Measurements from ENCODE around the gene YJEFN3.
A peak's percentile ranks its signal among the peaks of the same experiment; 100 is the strongest.

The YJEFN3 gene

DNA sequence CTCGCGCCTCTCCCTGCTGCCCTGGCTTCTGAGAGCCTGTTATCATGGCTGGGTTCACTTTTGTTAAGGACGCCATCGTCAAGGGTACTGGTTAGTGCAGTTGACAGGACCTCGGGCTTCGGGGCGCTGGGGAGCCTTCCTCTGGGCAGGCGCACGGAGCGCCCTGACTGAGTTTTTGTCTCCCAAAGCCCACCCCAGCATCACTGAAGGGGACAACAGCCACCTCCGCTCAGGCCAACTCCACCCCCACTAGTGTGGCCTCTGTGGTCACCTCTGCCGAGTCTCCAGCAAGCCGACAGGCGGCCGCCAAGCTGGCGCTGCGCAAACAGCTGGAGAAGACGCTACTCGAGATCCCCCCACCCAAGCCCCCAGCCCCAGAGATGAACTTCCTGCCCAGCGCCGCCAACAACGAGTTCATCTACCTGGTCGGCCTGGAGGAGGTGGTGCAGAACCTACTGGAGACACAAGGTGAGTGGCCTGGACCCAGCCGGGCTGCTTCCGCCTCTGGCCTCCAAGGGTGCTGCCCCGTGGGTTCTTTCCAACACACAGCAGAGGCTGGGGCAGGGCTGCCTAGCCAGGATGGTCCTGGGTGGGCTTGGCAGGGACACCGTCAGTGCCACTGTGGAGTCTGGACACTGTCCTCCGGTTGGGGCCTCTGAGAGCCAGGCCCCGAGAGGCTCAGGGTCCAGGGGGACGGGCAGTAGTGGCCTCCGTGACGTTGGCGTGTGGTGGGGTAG lies 30.3 kb upstream of the YJEFN3 start:
- DNase-seq (ENCODE audit: low spot score), result no peak

DNA sequence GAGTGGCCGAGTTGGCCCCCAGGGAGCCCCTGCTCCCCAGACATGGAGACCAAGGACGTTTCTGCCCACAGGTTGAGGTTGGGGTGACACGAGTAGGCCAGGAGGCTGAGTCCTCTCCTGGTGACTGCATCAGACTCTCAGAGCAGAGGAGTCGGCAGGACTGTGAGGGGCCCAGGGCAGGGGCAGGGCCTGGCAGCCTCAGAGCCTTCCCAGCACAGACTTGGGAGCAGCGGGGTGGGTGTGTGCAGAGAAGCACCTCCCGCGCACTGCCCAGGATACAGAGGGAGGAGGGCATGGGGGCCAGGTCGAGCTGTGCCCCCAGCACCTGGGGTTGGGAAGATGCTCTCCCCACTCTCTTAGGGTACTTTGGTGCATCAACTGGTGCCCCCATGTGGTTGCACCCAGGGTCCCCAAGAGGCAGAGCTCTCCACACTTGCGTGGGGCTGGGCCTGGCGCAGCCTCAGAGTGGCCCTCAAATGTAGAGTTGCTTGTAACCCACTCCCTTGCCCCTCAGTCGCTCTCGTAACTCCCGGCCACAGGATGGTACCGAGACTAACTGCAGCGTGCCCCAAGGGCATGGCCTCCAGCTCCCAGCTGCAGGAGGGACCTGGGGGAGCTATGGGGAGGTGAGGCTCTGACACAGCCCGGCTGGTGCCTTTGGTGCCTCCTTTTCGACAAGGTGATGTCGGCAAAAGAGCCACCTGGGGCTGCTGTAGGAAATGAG lies 29.3 kb upstream of the YJEFN3 start:
- no peak for DNase-seq (ENCODE audit: low spot score)

DNA sequence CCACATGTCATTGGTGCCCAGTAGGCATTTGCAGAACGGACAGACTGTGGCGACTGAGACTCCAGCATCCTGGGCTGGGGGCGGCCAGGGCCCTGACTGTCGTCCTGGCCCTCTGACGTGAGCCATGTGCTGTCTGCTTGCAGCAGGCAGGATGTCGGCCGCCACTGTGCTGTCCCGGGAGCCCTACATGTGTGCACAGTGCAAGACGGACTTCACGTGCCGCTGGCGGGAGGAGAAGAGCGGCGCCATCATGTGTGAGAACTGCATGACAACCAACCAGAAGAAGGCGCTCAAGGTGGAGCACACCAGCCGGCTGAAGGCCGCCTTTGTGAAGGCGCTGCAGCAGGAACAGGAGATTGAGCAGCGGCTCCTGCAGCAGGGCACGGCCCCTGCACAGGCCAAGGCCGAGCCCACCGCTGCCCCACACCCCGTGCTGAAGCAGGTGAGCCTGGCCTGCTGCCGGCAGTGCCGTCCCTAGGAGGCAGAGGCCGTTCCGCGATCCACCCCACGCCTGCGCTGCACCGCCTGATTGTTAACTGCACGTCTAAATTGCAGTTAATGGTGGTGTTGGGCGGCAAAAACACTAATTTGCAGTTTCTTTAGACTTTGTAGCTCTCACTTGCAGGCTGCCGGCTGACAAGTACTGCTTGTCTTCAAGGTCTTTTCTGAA lies 27.6 kb upstream of the YJEFN3 start:
- no peak for DNase-seq (ENCODE audit: low spot score)

DNA sequence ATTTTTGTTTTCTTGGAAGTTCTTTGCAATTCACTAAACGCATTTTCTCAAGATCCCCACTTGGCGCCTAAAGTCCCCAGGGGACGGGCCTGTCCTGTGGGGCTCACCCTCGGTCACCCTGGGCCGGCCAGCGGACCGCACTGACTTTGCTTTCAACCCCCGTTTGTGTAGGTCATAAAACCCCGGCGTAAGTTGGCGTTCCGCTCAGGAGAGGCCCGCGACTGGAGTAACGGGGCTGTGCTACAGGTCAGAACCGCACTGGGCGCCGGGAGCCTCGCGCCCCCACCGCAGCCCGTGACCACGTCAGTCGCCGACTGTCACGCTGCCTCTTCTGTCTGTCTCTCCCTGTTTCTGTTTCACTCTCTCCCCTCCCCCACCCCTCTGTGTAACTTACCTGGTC lies 26.9 kb upstream of the YJEFN3 start:
- no peak for DNase-seq (ENCODE audit: low spot score)

DNA sequence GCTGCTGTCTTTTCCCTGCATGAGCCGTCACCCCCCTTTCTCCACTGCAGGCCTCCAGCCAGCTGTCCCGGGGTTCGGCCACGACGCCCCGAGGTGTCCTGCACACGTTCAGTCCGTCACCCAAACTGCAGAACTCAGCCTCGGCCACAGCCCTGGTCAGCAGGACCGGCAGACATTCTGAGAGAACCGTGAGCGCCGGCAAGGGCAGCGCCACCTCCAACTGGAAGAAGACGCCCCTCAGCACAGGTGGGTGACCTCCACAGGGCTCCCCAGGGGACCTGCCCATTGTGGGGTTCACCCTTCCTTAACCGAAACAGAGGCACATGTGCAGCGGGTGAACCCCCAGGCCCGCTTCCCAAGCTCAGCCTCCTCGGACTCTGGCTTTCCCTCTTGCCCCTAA lies 26.4 kb upstream of the YJEFN3 start:
- no peak for DNase-seq (ENCODE audit: low spot score)

- no peak for DNase-seq (ENCODE audit: low spot score)
Measured at GRCh38 chr19:19502808-19503602, 25.7 kb upstream of the YJEFN3 start.

GRCh38 chr19:19504754-19505668 lies 23.7 kb upstream of the YJEFN3 start:
- no peak for DNase-seq (ENCODE audit: low spot score)

GRCh38 chr19:19505669-19506326 lies 22.9 kb upstream of the YJEFN3 start:
- DNase-seq (ENCODE audit: low spot score), result no peak

GRCh38 chr19:19506592-19506991 lies 22.1 kb upstream of the YJEFN3 start:
- DNase-seq (ENCODE audit: low spot score), result no peak

- DNase-seq (ENCODE audit: low spot score), result no peak
Measured at GRCh38 chr19:19507354-19507753, 21.4 kb upstream of the YJEFN3 start.

DNA sequence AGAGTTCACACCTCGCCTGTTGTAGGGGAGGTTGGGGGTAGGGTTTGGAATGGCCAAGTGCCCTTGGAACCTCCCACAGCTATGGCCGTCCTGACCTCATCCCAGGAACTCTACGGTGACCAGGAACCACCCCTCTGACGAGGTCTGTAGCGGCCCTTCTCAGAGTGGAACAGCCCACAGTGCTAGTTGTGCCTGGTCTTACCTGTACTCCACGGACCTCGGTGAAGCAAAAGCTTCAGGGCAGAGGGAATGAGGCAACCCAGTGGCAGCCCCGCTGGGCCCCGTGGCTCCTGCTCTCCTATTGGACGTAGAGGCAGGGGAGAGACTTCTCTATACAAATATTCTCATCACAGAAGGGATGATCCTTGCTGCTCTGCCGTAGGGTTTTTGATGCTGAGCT lies 20.5 kb upstream of the YJEFN3 start:
- no peak for DNase-seq (ENCODE audit: low spot score)

- DNase-seq (ENCODE audit: low spot score), result no peak
Measured at GRCh38 chr19:19510432-19510831, 18.3 kb upstream of the YJEFN3 start.

DNA sequence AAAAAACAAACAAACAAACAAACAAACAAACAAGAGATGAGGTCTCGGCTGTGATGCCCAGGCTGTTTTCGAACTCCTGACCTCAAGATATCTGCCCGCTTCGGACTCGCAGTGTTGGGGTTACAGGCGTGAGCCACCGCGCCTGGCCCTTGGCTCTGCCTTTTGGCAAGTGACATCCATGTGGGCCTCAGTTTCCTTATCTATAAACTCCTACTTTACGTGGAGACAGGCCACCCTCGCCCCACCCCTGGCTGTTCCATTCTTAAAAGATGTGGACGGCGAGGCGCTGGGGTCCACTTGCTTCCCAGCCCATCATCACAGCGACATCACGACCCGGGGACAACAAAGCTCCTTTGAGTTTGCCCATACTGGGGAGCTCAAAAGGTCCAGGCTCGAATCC lies 15.0 kb upstream of the YJEFN3 start:
- DNase-seq (ENCODE audit: low spot score), result no peak

- no peak for DNase-seq (ENCODE audit: low spot score)
Measured at GRCh38 chr19:19514215-19514657, 14.5 kb upstream of the YJEFN3 start.

DNA sequence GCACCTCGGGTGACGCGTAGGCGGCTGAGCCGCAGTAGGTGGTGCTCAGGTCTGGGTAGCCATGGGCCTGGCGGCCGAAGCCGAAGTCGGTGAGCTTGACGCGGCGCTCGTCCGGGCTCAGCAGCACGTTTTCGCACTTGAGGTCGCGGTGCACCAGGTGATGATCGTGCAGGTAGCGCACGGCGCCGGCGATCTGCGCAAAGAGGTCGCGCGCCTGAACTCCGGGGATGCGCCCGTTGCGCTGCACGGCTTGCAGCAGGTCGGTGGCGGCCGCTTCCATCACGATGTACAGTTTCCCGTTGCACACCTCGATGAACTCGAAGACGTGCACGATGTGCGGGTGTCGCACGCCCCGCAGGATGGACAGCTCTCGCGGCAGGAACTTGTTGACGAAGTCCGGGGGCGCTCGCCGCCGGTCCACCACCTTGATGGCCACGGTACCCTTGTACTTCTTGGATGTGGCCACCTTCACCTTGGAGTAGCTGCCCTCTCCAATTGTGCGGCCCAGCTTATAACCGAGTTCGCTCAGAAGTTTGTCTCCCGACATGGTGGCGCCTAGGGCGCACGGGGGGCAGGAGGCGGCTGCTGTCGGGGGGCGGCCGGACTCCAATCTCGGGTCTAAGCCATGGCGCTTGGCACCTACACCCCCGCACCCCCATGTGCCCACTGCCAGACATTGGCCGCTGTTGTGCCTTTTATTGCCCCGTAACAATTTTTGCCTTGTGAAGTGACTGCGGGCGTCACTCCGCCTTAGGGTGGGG lies 13.7 kb upstream of the YJEFN3 start, which contains the start of gene TSSK6:
TSS of gene TSSK6 (minus strand) at position 668 of the 761 bp plus-strand sequence. CDS start at position 547, 121 bp downstream.
- no peak for DNase-seq (ENCODE audit: low spot score)

DNA sequence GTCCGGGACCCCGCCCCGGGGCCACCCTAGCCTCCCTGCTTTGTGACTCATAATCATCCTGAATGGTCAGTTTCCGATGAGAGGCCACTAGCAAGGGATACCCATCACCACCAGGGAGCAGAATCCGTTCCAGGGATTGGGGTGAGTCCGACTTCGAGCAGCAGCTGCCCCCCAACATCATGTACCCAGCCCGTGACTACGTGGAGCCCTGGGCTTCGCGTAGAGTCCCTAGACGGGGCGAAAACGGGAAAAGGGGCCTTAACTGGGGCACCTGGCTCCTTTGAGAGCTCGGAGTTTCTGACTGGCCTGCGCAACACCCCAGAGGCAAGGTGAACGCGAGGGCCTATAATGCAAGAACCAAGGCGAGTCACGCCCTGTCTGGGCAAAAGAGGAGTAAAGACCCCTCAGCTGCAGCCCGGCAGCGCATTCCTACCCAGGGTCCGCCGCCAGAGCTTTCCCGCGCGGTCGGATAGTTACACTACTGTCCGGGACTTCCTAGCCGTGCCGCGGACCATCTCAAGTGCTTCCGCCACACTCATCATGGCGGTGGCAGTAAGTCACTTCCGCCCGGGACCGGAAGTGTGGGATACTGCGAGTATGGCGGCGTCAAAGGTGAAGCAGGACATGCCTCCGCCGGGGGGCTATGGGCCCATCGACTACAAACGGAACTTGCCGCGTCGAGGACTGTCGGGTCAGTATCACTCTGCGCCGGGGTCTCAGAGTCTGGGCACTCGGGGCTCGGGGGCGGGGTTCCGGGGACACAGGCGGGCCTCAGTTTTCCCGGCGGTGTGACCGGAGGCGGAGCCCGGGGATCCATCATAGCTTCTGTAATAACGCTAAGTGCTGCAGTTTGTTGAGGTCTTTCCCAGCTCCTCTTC lies 12.8 kb upstream of the YJEFN3 start, which contains the start of gene NDUFA13:
TSS of gene NDUFA13 (plus strand) at position 584 of the 878 bp plus-strand sequence. CDS start at position 598, 14 bp downstream.
- DNase-seq (ENCODE audit: low spot score), result peak; percentile 95

DNA sequence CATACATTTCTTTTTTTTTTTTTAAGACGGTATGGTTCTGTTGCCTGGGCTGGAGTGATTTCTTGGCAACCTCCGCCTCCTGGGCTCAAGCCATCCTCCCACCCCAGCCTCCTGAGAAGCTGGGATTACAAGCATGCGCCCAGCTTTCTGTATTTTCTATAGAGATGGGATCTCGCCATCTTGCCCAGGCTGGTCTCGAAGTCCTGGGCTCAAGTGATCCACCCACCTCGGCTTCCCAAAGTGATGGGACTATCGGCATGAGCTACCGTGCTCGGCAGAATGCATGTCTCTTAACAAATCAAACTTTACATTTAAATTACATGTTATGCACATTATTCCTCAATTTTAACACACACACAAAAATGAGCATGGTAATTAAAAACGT lies 11.5 kb upstream of the YJEFN3 start:
- DNase-seq (ENCODE audit: low spot score), result no peak

GRCh38 chr19:19520989-19521388 lies 7.7 kb upstream of the YJEFN3 start:
- DNase-seq (ENCODE audit: low spot score), result no peak

GRCh38 chr19:19523177-19523576 lies 5.5 kb upstream of the YJEFN3 start:
- no peak for DNase-seq (ENCODE audit: low spot score)

Measured in CD4-positive, alpha-beta T cell treated with Interleukin-15 for 4 hours (primary cell).